ENCODE measurements around the gene LMF1.

- no peak for TF ChIP-seq CTCF (IDR thresholded peaks at IDR 0.05)
- no peak for TF ChIP-seq POLR2A (IDR thresholded peaks at IDR 0.05)
These were observed 92.6 kb downstream of the LMF1 start for GRCh38 chr16:878072-878784.

All from prostate gland (tissue), 2 donors.